ENCODE data around the gene PRKAR1B.

PRKAR1B gene

GRCh38 chr7:539731-540411 is 187.2 kb downstream of the PRKAR1B start (continued):
- TF ChIP-seq KLF1 (tag by site-specific recombination; IDR thresholded peaks at IDR 0.05) (peak; percentile 90), ZNF433 (tag by site-specific recombination; IDR thresholded peaks at IDR 0.05; ENCODE audit: low read depth) (no peak), ZNF624 (tag by site-specific recombination; IDR thresholded peaks at IDR 0.05) (no peak), ZSCAN16 (tag by site-specific recombination; IDR thresholded peaks at IDR 0.05) (no peak), ZNF747 (tag by site-specific recombination; IDR thresholded peaks at IDR 0.05) (no peak), OSR2 (tag by site-specific recombination; IDR thresholded peaks at IDR 0.05) (peak; percentile 40), ZNF10 (tag by site-specific recombination; IDR thresholded peaks at IDR 0.05) (no peak), HOXA7 (CRISPR knock-in tag; IDR thresholded peaks at IDR 0.05; ENCODE audit: borderline replicate concordance) (no peak), YY1 (tag by site-specific recombination; IDR thresholded peaks at IDR 0.05) (no peak), ZNF175 (tag by site-specific recombination; IDR thresholded peaks at IDR 0.05) (no peak), HOXC10 (CRISPR knock-in tag; IDR thresholded peaks at IDR 0.05) (no peak), KLF17 (tag by site-specific recombination; IDR thresholded peaks at IDR 0.05) (peak; percentile 53), SP2 (tag by site-specific recombination; IDR thresholded peaks at IDR 0.05) (peak; percentile 43; the same call in 1 of the 2 replicates), ZNF423 (tag by site-specific recombination; IDR thresholded peaks at IDR 0.05) (peak; percentile 77; the same call in 1 of the 2 replicates), ZNF518A (tag by site-specific recombination; conservative IDR thresholded peaks at IDR 0.05; ENCODE audit: low read depth) (no peak), ZFP41 (tag by site-specific recombination; IDR thresholded peaks at IDR 0.05; ENCODE audit: borderline replicate concordance) (no peak), ZFHX2 (tag by site-specific recombination; conservative IDR thresholded peaks at IDR 0.05) (peak; percentile 95), ZNF670 (tag by site-specific recombination; IDR thresholded peaks at IDR 0.05; ENCODE audit: low read depth) (no peak), ZNF560 (tag by site-specific recombination; IDR thresholded peaks at IDR 0.05; ENCODE audit: borderline replicate concordance) (no peak), ZNF701 (tag by site-specific recombination; IDR thresholded peaks at IDR 0.05) (no peak), GLIS2 (tag by site-specific recombination; IDR thresholded peaks at IDR 0.05) (peak; percentile 31; the same call in 1 of the 2 replicates), ZNF623 (tag by site-specific recombination; IDR thresholded peaks at IDR 0.05) (no peak), SALL2 (tag by site-specific recombination; IDR thresholded peaks at IDR 0.05; ENCODE audit: borderline replicate concordance) (no peak), ZNF121 (tag by site-specific recombination; IDR thresholded peaks at IDR 0.05) (no peak), ZNF510 (tag by site-specific recombination; IDR thresholded peaks at IDR 0.05; ENCODE audit: insufficient replicate concordance) (no peak), ZNF394 (tag by site-specific recombination; IDR thresholded peaks at IDR 0.05; ENCODE audit: borderline replicate concordance) (no peak), ZNF580 (tag by site-specific recombination; IDR thresholded peaks at IDR 0.05) (no peak), ZBTB48 (tag by site-specific recombination; IDR thresholded peaks at IDR 0.05) (0 out of 2 replicates have a peak, but pooled peaks have one; percentile 16), BCL6B (tag by site-specific recombination; IDR thresholded peaks at IDR 0.05) (no peak), ZBTB49 (tag by site-specific recombination; IDR thresholded peaks at IDR 0.05; ENCODE audit: low read depth) (no peak), ZNF707 (tag by site-specific recombination; IDR thresholded peaks at IDR 0.05) (no peak), ZSCAN30 (tag by site-specific recombination; IDR thresholded peaks at IDR 0.05) (no peak)
